GM21515 (cell line): ENCODE data around the gene INO80B.
"Not testable (repeated sequence)": the region's sequence is repeated elsewhere in the genome, so short reads cannot be mapped to it uniquely, and the experiment has no call there.

Experiments
- ATAC-seq: cut with Tn5 transposase; IDR thresholded peaks from one replicate; pipeline ENCODE4 v1.9.1; 2021; ENCODE audit not compliant: unreplicated experiment

The INO80B gene

DNA sequence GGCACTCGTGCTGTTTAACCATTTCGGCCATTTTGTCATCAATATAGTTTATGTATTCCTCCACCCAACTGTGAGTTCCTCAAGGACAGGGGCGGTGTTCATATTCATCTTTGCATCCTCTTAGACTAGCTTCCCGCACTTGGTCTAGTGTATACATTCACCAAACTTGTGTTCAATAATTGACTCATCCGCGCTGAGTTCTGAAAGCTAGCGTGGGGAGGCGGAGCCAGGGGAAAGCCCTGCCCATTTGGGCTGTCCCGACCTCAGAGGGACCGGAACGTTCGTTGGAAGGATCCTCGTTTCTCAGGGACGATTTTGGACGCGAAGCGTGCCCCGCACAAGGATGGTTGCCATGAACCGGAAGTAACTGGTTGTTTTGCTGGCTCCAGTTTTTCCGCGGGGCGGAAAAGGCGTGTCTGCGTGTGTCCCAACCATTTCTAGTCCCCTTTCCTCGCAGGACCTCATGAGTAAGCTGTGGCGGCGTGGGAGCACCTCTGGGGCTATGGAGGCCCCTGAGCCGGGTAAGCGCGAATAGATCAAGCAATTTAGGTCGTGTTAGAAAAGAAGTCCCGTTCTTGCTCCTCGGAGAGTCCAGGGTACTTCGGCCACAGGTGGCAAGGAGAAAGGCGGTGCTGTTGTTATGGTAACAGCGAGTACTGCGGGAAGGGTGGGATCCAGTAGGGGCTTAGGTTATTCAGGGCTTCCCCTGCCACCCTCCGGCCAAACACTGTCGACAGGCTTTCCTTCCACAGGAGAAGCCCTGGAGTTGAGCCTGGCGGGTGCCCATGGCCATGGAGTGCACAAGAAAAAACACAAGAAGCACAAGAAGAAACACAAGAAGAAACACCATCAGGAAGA, at the start of gene INO80B:
Gene INO80B, plus strand, starts transcription at position 434 of the 858 bp plus-strand sequence. Its CDS starts 30 bp downstream, at position 464.
- peak; percentile 42 for ATAC-seq

DNA sequence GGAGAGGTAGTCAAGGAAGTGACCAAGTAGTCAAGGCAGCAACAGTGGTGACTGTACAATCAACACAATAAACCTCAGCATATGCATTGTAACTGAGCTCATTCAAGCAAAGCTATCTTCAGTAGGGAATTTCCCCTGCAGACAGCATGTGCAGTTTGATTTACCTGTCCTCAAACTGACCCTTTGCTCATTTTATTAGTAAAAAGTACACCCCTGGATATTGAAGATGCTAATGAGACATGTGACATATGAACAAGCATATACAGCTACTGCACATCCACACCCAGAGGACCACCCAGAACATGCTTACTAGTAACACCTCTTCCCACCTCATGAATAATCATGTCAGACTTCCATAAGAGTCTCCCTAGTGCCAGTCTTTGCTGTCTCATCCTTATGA, 48.9 kb upstream of the INO80B start:
- ATAC-seq: no peak

DNA sequence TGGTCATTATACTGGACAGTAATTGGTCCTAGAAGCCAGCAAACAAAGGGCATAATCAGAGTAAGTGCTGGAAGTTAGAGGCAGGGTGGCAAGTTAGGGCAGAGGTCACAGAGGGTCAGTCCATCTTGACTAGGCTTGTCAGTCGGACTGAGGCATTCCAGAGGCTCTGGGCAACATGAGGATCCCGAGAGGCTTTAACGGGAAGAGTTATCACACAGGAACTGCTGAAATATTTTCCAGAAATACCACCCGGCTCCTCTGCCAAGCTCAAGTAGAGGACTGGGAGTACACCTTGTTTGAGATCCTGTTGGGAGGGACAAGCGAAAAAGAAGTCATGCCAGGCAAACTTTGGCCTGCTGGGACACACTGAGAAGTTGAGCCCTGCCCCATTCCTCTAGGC, 47.2 kb upstream of the INO80B start:
- no peak for ATAC-seq

DNA sequence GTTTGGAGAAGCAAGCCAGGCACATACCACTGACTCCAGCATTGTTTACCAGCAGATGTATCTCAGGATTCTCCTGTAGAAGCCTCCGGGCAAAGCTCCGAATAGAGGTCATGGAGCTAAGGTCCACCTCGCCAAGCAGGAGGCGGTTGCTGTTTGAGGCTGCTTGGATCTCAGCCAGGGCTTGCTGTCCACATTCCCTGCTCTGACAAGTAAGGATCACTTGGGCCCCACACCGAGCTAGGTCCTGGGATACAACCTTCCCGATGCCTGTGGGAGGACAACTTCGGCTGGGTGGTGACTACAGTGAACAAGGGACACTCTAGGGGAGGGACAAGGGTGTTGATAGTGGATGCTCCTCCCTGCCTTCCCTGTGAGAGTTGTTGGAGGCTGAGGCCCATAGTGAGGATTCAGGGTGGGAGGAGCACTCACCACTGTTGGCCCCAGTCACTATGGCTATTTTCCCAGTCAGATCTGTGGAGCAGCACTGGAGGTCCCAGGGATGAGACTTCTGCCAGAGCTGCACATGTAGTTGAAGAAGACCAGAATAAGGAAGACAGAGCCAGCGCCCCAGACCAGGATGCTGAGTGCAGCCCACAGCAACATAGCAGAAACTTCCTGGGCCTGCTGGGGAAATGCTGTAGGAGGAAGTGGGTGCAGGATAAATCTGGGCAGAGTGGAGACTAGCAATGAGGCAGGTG, 41.7 kb upstream of the INO80B start:
- no peak for ATAC-seq

DNA sequence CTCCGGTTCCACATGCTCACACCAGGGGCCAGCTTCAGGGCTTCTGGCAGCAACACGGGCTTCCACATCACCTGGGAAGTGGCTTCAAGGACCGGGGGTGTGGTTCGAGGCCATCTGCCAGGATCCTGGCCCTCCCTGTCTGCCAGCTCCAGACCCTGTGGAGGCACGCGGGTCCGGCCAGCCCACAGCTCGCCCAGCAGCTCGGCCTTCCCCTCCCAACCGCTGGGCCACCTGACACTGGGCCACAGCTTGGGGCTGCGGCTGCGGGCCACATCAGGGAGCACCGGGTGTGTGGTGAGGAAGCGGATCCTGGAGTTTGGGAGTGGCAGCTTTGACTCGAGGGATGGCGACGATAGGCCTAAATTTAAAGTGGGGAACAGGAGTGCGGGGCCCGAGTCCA, 40.4 kb upstream of the INO80B start:
- no peak for ATAC-seq

DNA sequence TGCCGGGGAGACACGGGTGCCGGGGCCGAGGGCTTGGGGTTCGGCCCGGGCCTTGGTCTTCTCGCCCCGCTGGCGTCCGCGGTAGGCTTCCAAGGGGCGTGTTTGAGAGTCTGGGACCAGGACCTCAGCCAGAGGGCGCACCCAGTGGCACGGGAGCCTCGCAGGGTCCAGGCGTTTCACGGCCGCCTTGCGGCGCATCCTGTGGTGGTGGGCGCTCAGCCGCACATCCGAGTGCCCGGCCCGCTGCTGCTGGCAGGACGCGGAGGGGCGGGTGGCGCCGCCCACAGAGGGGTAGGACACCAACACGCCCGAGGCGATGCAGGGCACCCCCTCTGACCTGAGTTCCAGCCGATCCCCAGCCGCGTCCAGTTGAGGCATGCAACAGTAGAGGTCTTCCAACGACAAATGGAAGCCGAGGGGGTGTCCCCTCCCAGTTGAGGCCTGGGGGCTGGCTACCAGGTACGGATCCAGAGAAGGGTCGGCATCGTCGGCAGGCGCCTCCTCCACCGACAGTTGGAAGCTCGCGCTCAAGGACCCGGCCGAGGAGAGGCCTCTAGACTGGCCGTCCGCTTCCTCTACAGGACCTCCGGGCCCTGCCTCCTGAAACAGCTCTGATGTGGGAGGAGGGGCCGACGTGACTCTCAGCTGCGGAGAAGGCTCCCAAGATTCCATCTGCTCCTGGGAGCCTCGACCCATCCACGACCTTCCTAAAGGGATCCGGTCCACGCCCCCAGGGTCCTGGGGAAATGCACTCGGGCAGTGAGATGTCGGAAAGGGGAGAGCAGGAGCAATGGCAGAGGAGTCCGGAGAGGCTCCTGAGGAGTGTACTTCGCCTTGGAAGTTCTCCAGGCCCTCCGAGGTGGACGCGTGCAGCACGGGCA, 39.8 kb upstream of the INO80B start:
- ATAC-seq: no peak

DNA sequence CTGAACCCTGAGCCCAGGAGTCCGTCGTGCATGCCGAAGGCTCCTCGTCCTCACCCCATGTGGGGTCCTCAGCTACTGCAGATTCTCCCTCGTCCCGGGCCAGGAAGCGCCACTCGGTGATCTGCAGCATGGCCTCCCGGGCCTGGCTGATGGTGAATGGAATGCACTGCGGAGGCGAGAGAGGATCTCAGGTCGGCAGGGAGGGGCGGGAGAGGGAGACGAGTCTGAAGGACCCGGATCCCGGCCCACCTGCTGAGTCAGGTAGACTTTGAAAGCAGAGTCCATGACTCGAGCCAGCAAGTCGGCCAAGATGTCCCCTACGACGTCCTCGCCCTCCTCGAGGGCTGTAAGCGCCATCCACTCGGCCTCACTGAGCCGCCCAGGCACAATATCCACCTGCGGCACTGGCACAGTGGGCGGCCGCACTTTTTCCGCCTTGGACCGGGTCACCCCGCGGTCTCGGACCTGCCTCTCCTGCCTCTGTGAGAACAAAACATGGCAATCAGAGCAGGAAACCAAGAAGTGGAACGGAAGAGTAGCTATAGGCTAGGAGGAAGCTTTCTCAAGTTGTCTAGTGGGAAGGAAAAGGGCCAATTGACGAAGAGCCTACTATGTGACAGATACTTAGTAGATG, 39.0 kb upstream of the INO80B start:
- no peak for ATAC-seq

DNA sequence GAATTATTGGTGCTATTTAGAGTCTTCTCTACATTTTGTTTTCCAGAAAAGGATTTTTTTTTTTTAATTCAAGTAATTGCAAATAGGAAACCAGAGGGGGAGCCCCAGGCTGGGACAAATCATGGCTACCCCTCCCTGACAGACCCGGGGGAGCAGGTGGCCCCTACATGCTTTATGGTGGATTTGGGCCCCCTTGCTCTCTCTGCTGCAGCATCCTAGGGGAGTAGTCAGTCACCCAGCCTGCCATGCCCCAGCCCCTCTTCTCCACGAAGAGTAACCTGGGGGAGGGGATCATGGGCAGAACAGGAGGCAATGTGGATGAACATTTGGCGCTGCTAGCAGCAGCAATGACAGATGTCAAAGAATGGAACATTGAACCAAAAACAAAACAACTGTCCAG, 38.1 kb upstream of the INO80B start:
- ATAC-seq: no peak

DNA sequence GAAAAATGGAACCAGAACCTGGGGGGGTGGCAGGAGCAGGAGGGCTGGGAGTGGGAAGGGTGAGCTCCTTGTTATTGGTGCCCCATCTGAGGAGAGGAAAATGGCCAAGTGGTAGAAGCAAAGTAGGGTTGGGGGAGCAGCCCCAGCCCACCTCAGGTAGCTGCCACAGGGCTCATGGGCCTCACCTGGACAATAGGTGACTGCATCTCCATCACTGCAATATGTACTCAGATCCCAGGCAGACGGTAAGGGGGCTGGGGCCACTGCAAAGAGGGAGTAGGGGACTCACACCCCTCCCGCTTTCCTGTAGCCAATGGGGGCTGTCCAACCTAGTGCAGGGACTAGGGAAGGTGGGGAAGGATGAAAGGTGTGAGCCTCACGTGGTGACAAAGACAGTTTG, 37.7 kb upstream of the INO80B start:
- ATAC-seq: no peak

DNA sequence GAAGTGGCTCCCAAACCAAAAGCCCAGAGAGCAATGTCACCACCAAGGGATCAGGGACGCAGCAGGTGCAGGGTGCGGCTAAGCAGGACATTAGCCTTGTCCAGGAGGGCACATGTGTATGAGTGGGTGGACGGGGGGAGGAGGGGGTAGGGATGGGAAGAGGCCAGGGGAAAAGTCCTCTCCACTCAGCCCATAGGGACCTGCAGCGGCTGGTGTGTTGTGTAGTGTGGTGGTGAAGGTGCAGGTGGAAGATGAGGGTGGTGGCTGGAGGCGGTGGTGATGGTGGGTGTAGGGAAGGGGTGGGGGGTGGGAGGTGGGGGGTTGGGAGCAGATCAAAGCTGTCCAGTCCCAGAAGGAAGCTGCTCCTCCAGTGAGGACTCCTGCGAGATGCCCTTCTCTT, 37.1 kb upstream of the INO80B start:
- no peak for ATAC-seq

DNA sequence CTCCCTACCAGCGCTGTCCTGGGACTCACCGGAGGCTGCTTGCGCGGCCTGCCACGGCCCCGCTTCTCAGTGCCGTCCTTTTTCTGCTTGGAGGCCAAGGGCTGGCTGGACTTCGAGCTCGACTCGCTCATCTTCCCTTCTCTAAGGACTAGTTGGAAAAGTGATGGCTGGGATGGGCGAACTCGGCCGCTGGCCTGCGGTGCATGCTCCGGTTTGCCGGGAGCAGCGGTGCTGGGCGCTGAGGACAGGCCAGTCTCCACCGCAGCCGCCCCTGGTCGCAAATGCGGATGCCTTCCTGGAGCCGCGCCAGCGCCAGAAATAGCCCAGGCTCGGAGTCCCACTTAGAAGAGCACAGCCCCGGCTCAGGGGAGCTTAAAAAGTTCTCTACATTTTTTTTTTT, 36.6 kb upstream of the INO80B start:
- ATAC-seq: no peak

DNA sequence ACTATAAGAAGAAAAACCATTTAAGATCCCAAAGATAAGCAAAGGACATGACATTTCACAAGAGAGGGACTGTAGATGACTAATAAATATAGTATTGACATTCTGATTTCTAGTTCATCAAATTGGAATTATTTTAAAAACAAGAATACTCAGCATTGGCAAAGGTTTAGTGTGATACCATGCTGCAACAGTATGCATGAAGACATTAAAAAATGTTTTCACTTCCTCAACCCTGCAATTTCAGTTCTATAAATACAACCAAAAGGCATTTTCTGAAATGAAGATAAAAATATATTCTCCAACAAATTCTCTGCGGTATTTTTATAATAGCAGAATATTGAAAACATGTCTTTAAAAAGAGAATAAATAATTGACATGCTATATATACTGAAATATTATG, 35.5 kb upstream of the INO80B start:
- ATAC-seq: no peak

DNA sequence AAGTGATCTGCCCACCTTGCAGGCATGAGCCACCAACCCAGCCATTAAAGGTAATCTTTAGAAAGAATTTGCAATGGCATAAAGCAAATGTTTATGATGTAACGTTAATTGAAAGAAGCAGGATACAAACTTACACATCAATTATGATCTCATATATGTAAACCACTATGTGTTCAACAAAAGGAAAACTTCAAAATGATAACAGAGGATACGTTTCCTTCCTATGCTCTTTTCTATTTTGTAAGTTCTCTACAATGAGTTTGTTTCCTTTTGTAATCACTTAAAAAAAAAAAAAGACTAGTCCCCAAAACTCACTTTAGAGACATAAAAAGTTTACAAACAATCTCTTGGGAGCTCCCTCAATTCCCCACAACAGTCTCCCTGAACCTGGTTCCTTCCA, 34.9 kb upstream of the INO80B start:
- no peak for ATAC-seq

DNA sequence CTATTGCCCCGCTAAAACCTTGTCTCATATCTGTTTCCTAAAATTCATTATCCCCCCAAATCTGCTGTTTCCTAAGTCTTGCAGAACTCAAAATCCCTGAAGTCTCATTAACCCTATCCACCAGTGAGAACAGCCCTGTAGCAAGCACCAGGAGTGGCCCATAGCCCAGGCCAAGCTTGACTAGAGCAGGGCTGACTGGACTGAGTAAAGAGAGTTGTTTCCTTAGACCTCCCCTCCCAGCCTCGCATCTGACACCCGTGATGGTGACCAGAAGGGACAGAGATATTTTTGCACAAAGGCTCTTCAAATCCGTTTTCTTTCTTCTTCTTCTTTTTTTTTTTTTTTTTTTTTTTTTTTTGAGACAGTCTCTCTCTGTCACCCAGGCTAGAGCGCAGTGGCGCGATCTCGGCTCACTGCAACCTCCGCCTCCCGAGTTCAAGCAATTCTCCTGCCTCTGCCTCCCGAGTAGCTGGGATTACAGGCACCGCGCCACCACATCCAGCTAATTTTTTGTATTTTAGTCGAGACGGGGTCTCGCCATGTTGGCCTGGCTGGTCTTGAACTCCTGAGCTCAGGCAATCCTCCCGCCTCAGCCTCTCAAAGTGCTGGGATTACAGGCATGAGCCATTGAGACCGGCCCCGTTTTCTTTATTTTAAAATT, 34.3 kb upstream of the INO80B start:
- ATAC-seq: not testable (repeated sequence)

DNA sequence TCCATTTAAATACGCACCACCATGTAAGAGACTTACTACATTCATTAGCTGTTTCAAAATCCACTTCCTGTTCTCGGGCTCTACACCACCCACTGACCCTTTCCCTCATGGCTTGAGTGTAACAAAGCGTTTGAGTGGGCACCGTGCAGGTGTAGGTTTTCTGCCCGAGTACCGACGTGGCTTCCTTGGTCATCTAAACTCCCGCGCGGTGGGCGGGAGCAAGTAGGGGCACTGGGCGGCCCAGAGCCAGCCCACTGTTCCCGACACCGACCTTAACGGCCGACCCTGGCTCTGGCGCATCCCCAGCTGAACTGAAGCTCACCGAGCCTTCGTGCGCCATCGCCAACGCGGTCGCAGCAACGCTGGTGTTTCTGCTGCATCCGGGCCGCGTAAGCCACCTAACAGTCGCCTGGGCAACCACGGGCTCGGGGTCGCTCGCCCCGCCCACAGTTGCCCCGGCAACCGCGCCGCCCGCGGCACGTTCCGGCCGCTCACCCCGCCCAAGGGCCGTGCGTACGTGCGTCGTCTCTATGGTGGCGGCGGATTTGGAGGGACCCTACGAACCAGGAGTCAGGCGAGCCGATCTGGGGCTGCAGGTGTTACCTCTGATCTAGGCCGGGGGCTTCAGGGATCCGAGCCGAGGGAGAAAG, 33.5 kb upstream of the INO80B start, which contains the start of the genes C2orf81 and WDR54:
Gene C2orf81, minus strand, starts transcription at position 399 of the 650 bp plus-strand sequence. Its CDS starts 59 bp downstream, at position 340.
Gene WDR54, plus strand, starts transcription at position 510 of the 650 bp plus-strand sequence. CDS start 424 bp downstream, outside the sequence.
- ATAC-seq: peak; percentile 92

DNA sequence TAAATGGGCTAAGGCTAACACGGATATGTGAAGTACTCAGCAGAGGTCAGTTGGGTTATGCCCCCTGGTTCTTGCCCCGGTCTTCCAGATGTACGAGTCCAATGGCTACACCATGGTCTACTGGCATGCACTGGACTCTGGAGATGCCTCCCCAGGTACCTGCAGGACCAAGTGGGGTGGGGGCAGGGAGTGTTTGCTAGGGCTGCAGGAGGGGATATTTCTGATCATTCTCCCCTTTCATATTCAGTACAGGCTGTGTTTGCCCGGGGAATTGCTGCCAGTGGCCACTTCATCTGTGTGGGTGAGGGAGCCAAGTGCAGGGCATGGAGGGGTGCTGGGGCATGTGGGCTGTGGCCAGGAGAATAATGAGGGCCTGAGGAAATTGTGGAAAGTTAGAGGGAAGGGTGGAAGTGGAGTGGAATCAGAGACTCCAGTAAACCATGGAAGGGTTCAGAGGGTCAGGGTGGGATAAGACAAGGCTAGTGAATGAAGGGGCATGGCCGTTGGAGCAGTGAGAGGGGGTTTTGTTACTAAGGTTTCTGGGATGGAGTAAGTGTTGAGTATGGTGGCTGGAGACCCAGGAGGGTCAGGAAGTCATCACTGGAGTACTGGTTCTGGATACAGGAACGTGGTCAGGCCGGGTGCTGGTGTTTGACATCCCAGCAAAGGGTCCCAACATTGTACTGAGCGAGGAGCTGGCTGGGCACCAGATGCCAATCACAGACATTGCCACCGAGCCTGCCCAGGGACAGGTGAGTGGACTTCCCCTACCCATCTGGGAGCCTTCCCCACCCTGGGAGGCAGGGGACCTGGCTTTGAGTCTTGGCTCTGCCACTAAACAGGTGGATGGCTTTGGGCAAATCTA, 31.4 kb upstream of the INO80B start:
- no peak for ATAC-seq

DNA sequence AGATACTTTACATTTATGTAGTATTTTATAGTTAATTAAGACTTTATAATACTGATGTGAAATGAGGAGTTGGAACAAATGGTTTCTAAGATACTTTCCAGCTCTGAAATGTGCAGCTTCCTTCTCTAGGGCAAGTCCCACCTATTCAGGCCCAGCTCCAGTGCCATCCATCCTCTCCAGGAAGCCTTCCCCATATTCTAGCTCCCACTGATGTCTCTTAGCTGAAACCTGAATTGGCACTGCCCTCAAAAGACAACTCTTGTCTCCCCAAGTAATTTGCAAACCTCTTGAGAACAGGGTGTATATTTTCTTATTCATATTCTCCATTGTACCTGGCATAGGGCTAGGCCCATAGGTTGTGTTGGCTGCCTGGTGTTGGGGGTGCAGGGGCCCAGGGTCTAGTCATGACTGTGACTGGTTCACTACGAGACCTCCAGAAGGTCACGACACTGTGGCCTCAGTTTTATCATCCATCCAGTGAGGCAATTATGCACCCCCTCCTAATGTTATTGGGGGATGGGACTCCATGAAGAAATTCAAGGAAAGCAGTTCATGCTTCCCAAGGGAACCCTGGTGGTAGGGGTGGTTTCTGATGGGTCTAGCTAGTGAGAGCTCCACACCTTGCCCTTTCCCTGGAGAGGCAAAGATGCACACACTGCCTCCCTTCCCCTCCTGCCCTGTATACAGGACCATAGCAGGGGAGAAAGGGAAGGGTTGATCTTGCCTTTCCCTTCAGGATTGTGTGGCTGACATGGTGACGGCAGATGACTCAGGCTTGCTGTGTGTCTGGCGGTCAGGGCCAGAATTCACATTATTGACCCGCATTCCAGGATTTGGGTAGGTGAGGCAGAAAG, 30.5 kb upstream of the INO80B start:
- ATAC-seq: no peak

DNA sequence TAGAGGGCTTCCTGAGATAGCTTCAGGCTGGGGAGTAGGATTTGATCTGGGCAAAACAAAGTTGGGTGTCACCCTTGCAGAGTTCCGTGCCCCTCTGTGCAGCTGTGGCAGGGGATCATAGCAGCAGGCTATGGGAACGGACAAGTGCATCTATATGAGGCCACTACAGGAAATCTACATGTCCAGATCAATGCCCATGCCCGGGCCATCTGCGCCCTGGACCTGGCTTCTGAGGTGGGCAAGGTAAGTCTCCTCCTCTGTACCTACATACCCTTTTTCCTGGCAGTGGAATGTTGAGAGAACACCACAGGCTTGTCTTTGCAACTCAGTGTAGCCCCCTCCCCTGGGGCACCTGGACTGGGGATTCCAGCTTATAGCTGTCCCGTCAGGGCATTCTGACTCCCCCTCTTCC, 29.9 kb upstream of the INO80B start:
- ATAC-seq: no peak
